Stimulated activated CD4-positive, alpha-beta T cell treated with anti-CD3 and anti-CD28 coated beads, Interleukin-1b, Interleukin-23, amount 100 ng/mL, for 1 hour (primary cell): Measurements from ENCODE around the gene CSTF1.

ENCODE experiments used
- DNase-seq, 2 donors: peaks; one replicate each; pipeline ENCODE4 v3.0.0-alpha.2; 2020; ENCODE audit warnings: low read depth in 2 of 2

The CSTF1 gene

GRCh38 chr20:56429502-56429901, 37.1 kb downstream of the CSTF1 start:
- DNase-seq = peak in 1 of 2 donors; percentile 21

GRCh38 chr20:56429941-56430340, 37.5 kb downstream of the CSTF1 start:
- no peak for DNase-seq

GRCh38 chr20:56430461-56430860, 38.0 kb downstream of the CSTF1 start:
- no peak for DNase-seq

GRCh38 chr20:56430957-56431356, 38.5 kb downstream of the CSTF1 start:
- no peak for DNase-seq

- DNase-seq = no peak
These were observed 39.0 kb downstream of the CSTF1 start for GRCh38 chr20:56431471-56431870.

- no peak for DNase-seq
These were observed 40.9 kb downstream of the CSTF1 start for GRCh38 chr20:56433221-56433879.

- DNase-seq = no peak
These were observed 41.4 kb downstream of the CSTF1 start for GRCh38 chr20:56433880-56434255.

GRCh38 chr20:56437196-56437960, 44.9 kb downstream of the CSTF1 start:
- DNase-seq = no peak

- no peak for DNase-seq
These were observed 45.8 kb downstream of the CSTF1 start for GRCh38 chr20:56438284-56438683.

- DNase-seq = no peak
These were observed 47.4 kb downstream of the CSTF1 start for GRCh38 chr20:56439771-56440291.

- DNase-seq = peak; percentile 9 to 11
These were observed 48.0 kb downstream of the CSTF1 start for GRCh38 chr20:56440346-56441007.

GRCh38 chr20:56442389-56443365, 50.2 kb downstream of the CSTF1 start:
- DNase-seq = no peak

GRCh38 chr20:56443654-56444540, 51.5 kb downstream of the CSTF1 start:
- no peak for DNase-seq

GRCh38 chr20:56445130-56445529, 52.7 kb downstream of the CSTF1 start:
- DNase-seq = no peak

GRCh38 chr20:56445540-56445939, 53.1 kb downstream of the CSTF1 start:
- DNase-seq = no peak

GRCh38 chr20:56447227-56447626, 54.8 kb downstream of the CSTF1 start:
- no peak for DNase-seq

- no peak for DNase-seq
These were observed 57.0 kb downstream of the CSTF1 start for GRCh38 chr20:56449459-56449858.

- DNase-seq = no peak
These were observed 58.8 kb downstream of the CSTF1 start for GRCh38 chr20:56451056-56451765.

GRCh38 chr20:56453352-56453751, 60.9 kb downstream of the CSTF1 start:
- no peak for DNase-seq

- DNase-seq = no peak
These were observed 62.3 kb downstream of the CSTF1 start for GRCh38 chr20:56454754-56455153.
